Lung (tissue), 12 donors: ENCODE data around the gene C1orf116. TPM values are rescaled to one million over a fixed set of nuclear protein-coding genes. Genes with fewer than 3 reads are reported as not detected.

ENCODE experiments used
- ATAC-seq: fragments of 200-7000 bp; cut with Tn5 transposase; one replicate; pipeline ENCODE4 v1.9.1; 2020; ENCODE audit warnings: moderate number of reproducible peaks; ENCODE audit not compliant: insufficient read depth, low FRiP score
- DNase-seq, 3 donors: peaks; one replicate each; pipeline ENCODE4 v3.0.0-alpha.2; 2013 to 2017
- H3K27ac ChIP-seq, 2 donors: one replicate each; pipeline ENCODE4 v1.5.1; 2013; ENCODE audit warnings: mild to moderate bottlenecking in 2 of 2, moderate library complexity in 2 of 2, control low read depth in 1 of 2, inconsistent platforms in 1 of 2, low read depth in 1 of 2, low read length in 1 of 2
- H3K27me3 ChIP-seq, 3 donors: one replicate each; pipeline ENCODE4 v1.5.1; 2013; ENCODE audit warnings: low read length in 2 of 3; ENCODE audit not compliant: control insufficient read depth in 3 of 3, insufficient read depth in 3 of 3
- H3K36me3 ChIP-seq, 4 donors: one replicate each; pipeline ENCODE4 v1.5.1; 2013; ENCODE audit warnings: low read length in 4 of 4, mild to moderate bottlenecking in 1 of 4, moderate library complexity in 1 of 4; ENCODE audit not compliant: control insufficient read depth in 4 of 4, insufficient read depth in 4 of 4
- H3K4me1 ChIP-seq, 5 donors: one replicate each; pipeline ENCODE4 v1.5.1; 2013; ENCODE audit warnings: low read length in 5 of 5, mild to moderate bottlenecking in 2 of 5, moderate library complexity in 1 of 5; ENCODE audit not compliant: control insufficient read depth in 5 of 5, insufficient read depth in 5 of 5
- H3K4me3 ChIP-seq: one replicate; pipeline ENCODE4 v1.5.1; 2013; ENCODE audit warnings: mild to moderate bottlenecking, control low read depth, moderate library complexity
- H3K9ac ChIP-seq, 2 donors: one replicate each; pipeline ENCODE4 v1.5.1; 2013; ENCODE audit warnings: low read length in 2 of 2, control low read depth in 1 of 2; ENCODE audit not compliant: insufficient read depth in 1 of 2
- H3K9me3 ChIP-seq, 4 donors: one replicate each; pipeline ENCODE4 v1.5.1; 2013; ENCODE audit warnings: low read length in 3 of 4, mild to moderate bottlenecking in 1 of 4, moderate library complexity in 1 of 4; ENCODE audit not compliant: control insufficient read depth in 4 of 4, insufficient read depth in 3 of 4
- WGBS, 2 donors: extraction: QIAGEN DNeasy Blood & Tissue Kit; methylation state at CpG; one replicate each; pipeline ENCODE4 v1.1.7; 2013; 5-methylcytosine and 5-hydroxymethylcytosine counted together
- polyA plus RNA-seq, 2 donors: library from polyadenylated mRNA; stranded (reverse); fragments of 200-250 nt; gene quantifications; one replicate each; pipeline ENCODE4 v1.2.1, GENCODE V29; 2013
- total RNA-seq, 2 donors: library from RNA; depleted of rRNA in 1 of 2; stranded (reverse); fragments of >200 nt in 1 of 2; gene quantifications; one replicate each; pipeline ENCODE4 v1.2.1, GENCODE V29; 2014 to 2021
- TF ChIP-seq, protein P1 (sequence below): IDR thresholded peaks from 2 replicates; pipeline ENCODE4 v1.5.1; 2012; ENCODE audit warnings: mild to moderate bottlenecking; ENCODE audit errors: control extremely low read depth, extremely low read depth
- donor health status: control.
- donor health status: control.
- donor health status: Bipolar disorder and iron deficiency.
- donor health status: healthy.
- donor health status: DM: yes; HTN: yes; CAD: no.

C1orf116 gene
- total and polyA plus RNA-seq, 4 donors: 27.7 to 130 (median 91.6) TPM

DNA sequence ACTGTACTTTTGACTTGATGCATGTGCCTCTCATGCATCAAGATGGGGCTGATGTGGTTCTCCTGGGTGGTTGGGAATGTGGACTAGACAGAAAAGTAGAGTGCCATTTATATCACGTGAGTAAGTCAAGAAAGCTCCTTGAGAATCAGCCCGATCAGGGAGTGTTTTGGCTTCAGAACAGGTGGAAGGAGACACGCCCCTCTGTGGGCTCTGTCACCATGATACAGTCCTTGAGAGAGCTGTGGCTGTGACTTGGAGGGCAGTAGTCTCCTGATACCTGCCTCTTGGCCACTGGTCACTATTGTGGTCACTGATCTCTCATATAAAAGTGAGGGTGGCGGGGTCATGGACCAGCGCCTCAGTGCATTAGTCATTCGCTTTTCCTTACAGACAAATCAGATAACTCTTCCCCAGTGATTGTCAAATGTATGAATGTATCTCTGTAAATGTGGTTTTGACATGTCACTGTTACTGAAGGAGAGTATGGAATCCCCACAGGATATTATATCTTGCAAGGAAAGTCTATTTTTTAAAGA lies 47.2 kb upstream of the C1orf116 start:
- no peak for ATAC-seq
- TF ChIP-seq, protein P1, sequence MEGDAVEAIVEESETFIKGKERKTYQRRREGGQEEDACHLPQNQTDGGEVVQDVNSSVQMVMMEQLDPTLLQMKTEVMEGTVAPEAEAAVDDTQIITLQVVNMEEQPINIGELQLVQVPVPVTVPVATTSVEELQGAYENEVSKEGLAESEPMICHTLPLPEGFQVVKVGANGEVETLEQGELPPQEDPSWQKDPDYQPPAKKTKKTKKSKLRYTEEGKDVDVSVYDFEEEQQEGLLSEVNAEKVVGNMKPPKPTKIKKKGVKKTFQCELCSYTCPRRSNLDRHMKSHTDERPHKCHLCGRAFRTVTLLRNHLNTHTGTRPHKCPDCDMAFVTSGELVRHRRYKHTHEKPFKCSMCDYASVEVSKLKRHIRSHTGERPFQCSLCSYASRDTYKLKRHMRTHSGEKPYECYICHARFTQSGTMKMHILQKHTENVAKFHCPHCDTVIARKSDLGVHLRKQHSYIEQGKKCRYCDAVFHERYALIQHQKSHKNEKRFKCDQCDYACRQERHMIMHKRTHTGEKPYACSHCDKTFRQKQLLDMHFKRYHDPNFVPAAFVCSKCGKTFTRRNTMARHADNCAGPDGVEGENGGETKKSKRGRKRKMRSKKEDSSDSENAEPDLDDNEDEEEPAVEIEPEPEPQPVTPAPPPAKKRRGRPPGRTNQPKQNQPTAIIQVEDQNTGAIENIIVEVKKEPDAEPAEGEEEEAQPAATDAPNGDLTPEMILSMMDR: no peak

GRCh38 chr1:207078578-207079132 lies 46.1 kb upstream of the C1orf116 start:
- WGBS, 2 donors: 88 to 89% methylated on average over 11 of the region's 11 CpGs
- H3K4me1 ChIP-seq: peaks cover 0 to 9% (median 0%) of the 10 kb centered on the region in 5 donors
- peaks cover 0 to 8% (median 3%) of the 10 kb centered on the region in 4 donors for H3K36me3 ChIP-seq
- no peak overlapping the region for H3K27ac ChIP-seq
- H3K9me3 ChIP-seq: no peaks in the 10 kb centered on the region
- H3K4me3 ChIP-seq: no peak overlapping the region
- no peaks in the 10 kb centered on the region for H3K27me3 ChIP-seq
- TF ChIP-seq, protein P1: no peak
- ATAC-seq (no peak), DNase-seq (no peak)
- H3K9ac ChIP-seq: no peak overlapping the region

More for the DNA sequence above, 47.2 kb upstream of the C1orf116 start:
- H3K4me3 ChIP-seq: no peak overlapping the region
- H3K36me3 ChIP-seq: peaks cover 0 to 8% (median 3%) of the 10 kb centered on the region in 4 donors
- peaks cover 0 to 9% (median 0%) of the 10 kb centered on the region in 5 donors for H3K4me1 ChIP-seq
- H3K9me3 ChIP-seq: no peaks in the 10 kb centered on the region
- no peak overlapping the region for H3K9ac ChIP-seq
- H3K27ac ChIP-seq: no peak overlapping the region
- no peaks in the 10 kb centered on the region for H3K27me3 ChIP-seq
- 84 to 87% methylated on average over 6 of the region's 6 CpGs for WGBS, 2 donors
- DNase-seq: no peak

DNA sequence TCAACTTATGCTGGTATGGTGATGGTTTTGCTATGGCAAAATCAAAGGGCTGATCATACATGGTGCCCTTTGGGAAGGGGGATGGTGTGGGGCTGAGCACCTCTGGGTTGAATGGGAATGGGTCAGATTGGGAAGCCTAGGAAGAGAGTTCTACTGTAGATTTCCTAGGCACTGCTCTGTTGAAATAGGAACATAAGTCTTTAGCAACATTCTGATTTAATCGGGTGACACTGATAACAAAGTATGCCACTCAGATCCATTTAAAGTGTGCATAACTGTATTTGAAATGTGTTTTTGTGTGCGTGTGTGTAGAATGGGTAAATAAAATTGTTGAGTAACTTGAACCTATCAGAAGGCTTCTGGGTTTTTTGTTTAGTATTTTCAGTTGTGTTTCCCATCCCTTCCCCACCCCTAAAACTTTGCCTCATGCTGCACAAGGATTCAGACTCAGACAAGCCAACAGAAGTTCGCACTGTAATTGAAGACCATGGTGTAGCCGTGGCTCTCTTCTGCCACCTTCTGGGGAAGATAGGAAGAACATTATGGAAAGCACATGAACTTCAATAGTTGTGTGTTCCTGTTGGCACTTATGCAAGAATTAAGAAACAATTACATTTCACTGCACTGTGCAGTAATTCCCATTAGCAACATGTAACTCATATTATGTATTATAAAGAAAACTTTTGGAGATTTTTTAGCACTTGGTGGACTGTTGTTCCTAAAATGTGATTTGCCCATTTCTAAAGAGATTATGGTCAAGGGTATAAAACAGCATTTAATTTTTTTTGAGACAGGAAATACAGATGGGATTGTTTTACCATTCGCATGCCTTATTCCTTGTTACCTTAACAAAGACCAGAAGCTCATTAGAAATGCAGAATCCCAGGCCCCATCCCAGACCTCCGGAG lies 45.2 kb upstream of the C1orf116 start:
- Histone ChIP-seq H3K27me3 (no peaks in the 10 kb centered on the region), H3K4me1 (peaks cover 0 to 13% (median 0%) of the 10 kb centered on the region in 5 donors), H3K27ac (peak overlapping the region in 1 of 2 donors; percentile 12), H3K4me3 (no peak overlapping the region), H3K36me3 (peaks cover 0 to 8% (median 3%) of the 10 kb centered on the region in 4 donors), H3K9me3 (no peaks in the 10 kb centered on the region), H3K9ac (no peak overlapping the region)
- TF ChIP-seq, protein P1: peak; percentile 82
- DNase-seq (peak; percentile 78 to 92 (median 89)), ATAC-seq (peak; percentile 87)
- WGBS, 2 donors: 39 to 50% methylated on average over 6 of the region's 6 CpGs
